ENCODE measurements around the gene SNAP47.

SNAP47 gene

GRCh38 chr1:227799756-227800155, 64.5 kb downstream of the SNAP47 start:
- no peak for TF ChIP-seq CTCF (IDR thresholded peaks at IDR 0.05; ENCODE audit: low read depth, low read length, missing control alignments)
- in situ Hi-C loops (cut with HindIII; ENCODE audit: low sequenced_read_pairs), result no loop called here
- H3K4me3 ChIP-seq (ENCODE audit: low read depth, low read length), result no peak overlapping the region
- no peak for DNase-seq (ENCODE audit: low read depth)

GRCh38 chr1:227803933-227804332, 68.7 kb downstream of the SNAP47 start:
- DNase-seq (ENCODE audit: low read depth), result no peak
- H3K4me3 ChIP-seq (ENCODE audit: low read depth, low read length), result no peak overlapping the region
- TF ChIP-seq CTCF (IDR thresholded peaks at IDR 0.05; ENCODE audit: low read depth, low read length, missing control alignments), result no peak
- in situ Hi-C loops (cut with HindIII; ENCODE audit: low sequenced_read_pairs), result no loop called here

- DNase-seq (ENCODE audit: low read depth), result peak; percentile 97
- no peak overlapping the region for H3K4me3 ChIP-seq (ENCODE audit: low read depth, low read length)
- in situ Hi-C loops (cut with HindIII; ENCODE audit: low sequenced_read_pairs), result no loop called here
- no peak for TF ChIP-seq CTCF (IDR thresholded peaks at IDR 0.05; ENCODE audit: low read depth, low read length, missing control alignments)
Observed at GRCh38 chr1:227805606-227806197, 70.5 kb downstream of the SNAP47 start.

- no peak for TF ChIP-seq CTCF (IDR thresholded peaks at IDR 0.05; ENCODE audit: low read depth, low read length, missing control alignments)
- in situ Hi-C loops (cut with HindIII; ENCODE audit: low sequenced_read_pairs), result no loop called here
- no peak for DNase-seq (ENCODE audit: low read depth)
- no peak overlapping the region for H3K4me3 ChIP-seq (ENCODE audit: low read depth, low read length)
Observed at GRCh38 chr1:227808566-227808965, 73.3 kb downstream of the SNAP47 start.

GRCh38 chr1:227809026-227809425, 73.8 kb downstream of the SNAP47 start:
- no peak for TF ChIP-seq CTCF (IDR thresholded peaks at IDR 0.05; ENCODE audit: low read depth, low read length, missing control alignments)
- in situ Hi-C loops (cut with HindIII; ENCODE audit: low sequenced_read_pairs), result no loop called here

GRCh38 chr1:227813962-227814361, 78.7 kb downstream of the SNAP47 start:
- DNase-seq (ENCODE audit: low read depth), result no peak
- TF ChIP-seq CTCF (IDR thresholded peaks at IDR 0.05; ENCODE audit: low read depth, low read length, missing control alignments), result no peak
- in situ Hi-C loops (cut with HindIII; ENCODE audit: low sequenced_read_pairs), result no loop called here
- no peak overlapping the region for H3K4me3 ChIP-seq (ENCODE audit: low read depth, low read length)

More at GRCh38 chr1:227809026-227809425, 73.8 kb downstream of the SNAP47 start:
- H3K4me3 ChIP-seq (ENCODE audit: low read depth, low read length), result no peak overlapping the region
- no peak for DNase-seq (ENCODE audit: low read depth)

Data from astrocyte of the cerebellum (primary cell).